Gastroesophageal sphincter (tissue), 3 donors: ENCODE measurements around the gene VRK3.

ENCODE experiments used
- CTCF ChIP-seq, 4 experiments: fragments of 200-600 bp in 2 of 4; fragments of 450-650 bp in 2 of 4; sonication (generic) in 1 of 4; IDR thresholded peaks; one replicate each; pipeline ENCODE4 v1.5.1; 2017 to 2019; ENCODE audit warnings: antibody characterized with exemption in 4 of 4, mild to moderate bottlenecking in 2 of 4, moderate library complexity in 2 of 4
- POLR2A ChIP-seq, 2 donors: fragments of 450-650 bp; IDR thresholded peaks; one replicate each; pipeline ENCODE4 v1.6.1; 2017; ENCODE audit warnings: antibody characterized with exemption in 2 of 2, mild to moderate bottlenecking in 2 of 2, moderate library complexity in 1 of 2

GRCh38 chr19:50059045-50059444, 33.9 kb upstream of the VRK3 start:
- no peak for TF ChIP-seq CTCF (IDR thresholded peaks at IDR 0.05)
- no peak for TF ChIP-seq POLR2A (IDR thresholded peaks at IDR 0.05)
